Panc1 (cell line): ENCODE data around the gene GRID2. TPM values are rescaled to one million over a fixed set of nuclear protein-coding genes. Genes with fewer than 3 reads are reported as not detected.

Source experiments
- ATAC-seq: fragments of 200-7000 bp; cut with Tn5 transposase; 2 replicates; pipeline ENCODE4 v1.9.1; 2020; ENCODE audit warnings: mild to moderate bottlenecking, moderate library complexity
- BruUV-seq: library from RNA; stranded (reverse); fragments of 400-500 nt; replicated peaks from 2 replicates; lab custom pipeline; 2021; lab: Mats Ljungman, UMichigan
- CTCF ChIA-PET: fragments of 300-600 bp; sonication (Branson Sonifier 250); formaldehyde crosslinking; loops from one replicate; lab custom pipeline; 2022; ENCODE audit warnings: antibody characterized with exemption; lab: Charles Lee
- POLR2A ChIA-PET: fragments of 300-600 bp; sonication (Branson Sonifier 250); formaldehyde crosslinking; loops from one replicate; lab custom pipeline; 2022; ENCODE audit warnings: antibody characterized with exemption; lab: Charles Lee
- DNase-seq: peaks from one replicate; pipeline ENCODE4 v3.0.0-alpha.2; 2010; ENCODE audit warnings: low read depth, low spot score
- H3K27ac ChIP-seq: 2 replicates; pipeline ENCODE4 v1.5.1; 2011; ENCODE audit warnings: mild to moderate bottlenecking, low read length, inconsistent platforms
- H3K27me3 ChIP-seq: fragments of 200-500 bp; sonication (Bioruptor generic); 2 replicates; pipeline ENCODE4 v1.6.0; 2014; ENCODE audit warnings: low read length, inconsistent platforms; ENCODE audit not compliant: control insufficient read depth, insufficient read depth
- H3K36me3 ChIP-seq: fragments of 200-500 bp; sonication (Bioruptor generic); 2 replicates; pipeline ENCODE4 v1.5.1; 2014; ENCODE audit warnings: inconsistent platforms, mild to moderate bottlenecking, low read length, moderate library complexity; ENCODE audit not compliant: control insufficient read depth, insufficient read depth
- H3K4me1 ChIP-seq: 2 replicates; pipeline ENCODE4 v1.5.1; 2011; ENCODE audit warnings: inconsistent platforms, mild to moderate bottlenecking, low read length, moderate library complexity; ENCODE audit not compliant: control insufficient read depth, insufficient read depth
- H3K4me3 ChIP-seq, 2 experiments: 2 replicates each; pipeline ENCODE4 v1.5.1; 2011 to 2012; ENCODE audit warnings: low read depth in 2 of 2, low read length in 2 of 2, mild to moderate bottlenecking in 2 of 2, inconsistent platforms in 1 of 2, moderate library complexity in 1 of 2
- H3K9me3 ChIP-seq: fragments of 200-500 bp; sonication (Bioruptor generic); 2 replicates; pipeline ENCODE4 v1.5.1; 2014; ENCODE audit warnings: low read depth, mild to moderate bottlenecking, inconsistent platforms, low read length, moderate library complexity; ENCODE audit not compliant: control insufficient read depth, insufficient read depth
- POLR2AphosphoS5 ChIP-seq: IDR thresholded peaks from 2 replicates; pipeline ENCODE4 v1.6.1; 2012; ENCODE audit warnings: mild to moderate bottlenecking, low read depth, low read length, moderate library complexity
- REST ChIP-seq, 2 experiments: IDR thresholded peaks; 2 replicates each; pipeline ENCODE4 v1.6.1; 2011 to 2012; ENCODE audit warnings: low read depth in 2 of 2, control low read depth in 1 of 2, low read length in 1 of 2, mild to moderate bottlenecking in 1 of 2, moderate library complexity in 1 of 2; ENCODE audit not compliant: insufficient read depth in 1 of 2
- SIN3A ChIP-seq: IDR thresholded peaks from 2 replicates; pipeline ENCODE4 v1.6.1; 2012; ENCODE audit warnings: low read depth, mild to moderate bottlenecking, low read length, moderate library complexity, borderline replicate concordance; ENCODE audit not compliant: insufficient read depth
- TCF7L2 ChIP-seq: IDR thresholded peaks from 2 replicates; pipeline ENCODE4 v1.6.1; 2011; ENCODE audit warnings: mild to moderate bottlenecking, low read depth, low read length, inconsistent platforms
- in situ Hi-C: cut with HindIII; loops from 2 replicates; pipeline ENCODE4 v1.10.0; 2016; ENCODE audit warnings: low sequenced_read_pairs, low pct_unique_long_range_greater_than_20kb
- intact Hi-C: fragments of 100-400 bp; cut with micrococcal nuclease; formaldehyde crosslinking; loops from one replicate; pipeline ENCODE4 v1.10.0; 2022; ENCODE audit not compliant: unreplicated experiment
- total RNA-seq: library from RNA; stranded (reverse); gene quantifications from one replicate; pipeline ENCODE4 v1.2.1, GENCODE V29; 2021; ENCODE audit not compliant: unreplicated experiment
- TF ChIP-seq, protein P1 (sequence below): fragments of 450-650 bp; IDR thresholded peaks from 2 replicates; pipeline ENCODE4 v1.5.1; 2017; ENCODE audit warnings: mild to moderate bottlenecking

GRID2 gene
- total RNA-seq, 1 experiment from 2014 or later, result 0.08 TPM

GRCh38 chr4:92843784-92844183 is 540.0 kb downstream of the GRID2 start:
- H3K27me3 ChIP-seq, result no peaks in the 10 kb centered on the region
- POLR2A ChIA-PET, result no interaction called here
- DNase-seq (no peak), ATAC-seq (no peak)
- CTCF ChIA-PET, result no interaction called here
- H3K36me3 ChIP-seq, result no peaks in the 10 kb centered on the region
- in situ Hi-C loops (no loop called here), intact Hi-C loops (no loop called here)
- H3K9me3 ChIP-seq, result no peaks in the 10 kb centered on the region
- H3K4me1 ChIP-seq, result no peaks in the 10 kb centered on the region
- BruUV-seq, result no TSS peak
- no peak overlapping the region for H3K27ac ChIP-seq
- no peak overlapping the region for H3K4me3 ChIP-seq
- no peak for TF ChIP-seq TCF7L2
- no peak for TF ChIP-seq REST (IDR thresholded peaks at IDR 0.05; ENCODE audit: insufficient read depth in 1 of 2, low read depth in 2 of 2, low read length in 1 of 2)
- TF ChIP-seq, protein P1, sequence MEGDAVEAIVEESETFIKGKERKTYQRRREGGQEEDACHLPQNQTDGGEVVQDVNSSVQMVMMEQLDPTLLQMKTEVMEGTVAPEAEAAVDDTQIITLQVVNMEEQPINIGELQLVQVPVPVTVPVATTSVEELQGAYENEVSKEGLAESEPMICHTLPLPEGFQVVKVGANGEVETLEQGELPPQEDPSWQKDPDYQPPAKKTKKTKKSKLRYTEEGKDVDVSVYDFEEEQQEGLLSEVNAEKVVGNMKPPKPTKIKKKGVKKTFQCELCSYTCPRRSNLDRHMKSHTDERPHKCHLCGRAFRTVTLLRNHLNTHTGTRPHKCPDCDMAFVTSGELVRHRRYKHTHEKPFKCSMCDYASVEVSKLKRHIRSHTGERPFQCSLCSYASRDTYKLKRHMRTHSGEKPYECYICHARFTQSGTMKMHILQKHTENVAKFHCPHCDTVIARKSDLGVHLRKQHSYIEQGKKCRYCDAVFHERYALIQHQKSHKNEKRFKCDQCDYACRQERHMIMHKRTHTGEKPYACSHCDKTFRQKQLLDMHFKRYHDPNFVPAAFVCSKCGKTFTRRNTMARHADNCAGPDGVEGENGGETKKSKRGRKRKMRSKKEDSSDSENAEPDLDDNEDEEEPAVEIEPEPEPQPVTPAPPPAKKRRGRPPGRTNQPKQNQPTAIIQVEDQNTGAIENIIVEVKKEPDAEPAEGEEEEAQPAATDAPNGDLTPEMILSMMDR, result no peak

- intact Hi-C loops, result no loop called here
- no peak for ATAC-seq
- Histone ChIP-seq H3K4me1 (no peaks in the 10 kb centered on the region), H3K36me3 (no peaks in the 10 kb centered on the region), H3K27me3 (no peaks in the 10 kb centered on the region), H3K27ac (no peak overlapping the region), H3K4me3 (no peak overlapping the region), H3K9me3 (no peaks in the 10 kb centered on the region)
- in situ Hi-C loops, result no loop called here
- no TSS peak for BruUV-seq
- CTCF ChIA-PET, result no interaction called here
- TF ChIP-seq SIN3A, result no peak
- TF ChIP-seq, protein P1, result no peak
- TF ChIP-seq TCF7L2, result no peak
- POLR2A ChIA-PET, result no interaction called here
- DNase-seq, result no peak
These were observed 543.3 kb downstream of the GRID2 start for GRCh38 chr4:92847026-92847425.

DNA sequence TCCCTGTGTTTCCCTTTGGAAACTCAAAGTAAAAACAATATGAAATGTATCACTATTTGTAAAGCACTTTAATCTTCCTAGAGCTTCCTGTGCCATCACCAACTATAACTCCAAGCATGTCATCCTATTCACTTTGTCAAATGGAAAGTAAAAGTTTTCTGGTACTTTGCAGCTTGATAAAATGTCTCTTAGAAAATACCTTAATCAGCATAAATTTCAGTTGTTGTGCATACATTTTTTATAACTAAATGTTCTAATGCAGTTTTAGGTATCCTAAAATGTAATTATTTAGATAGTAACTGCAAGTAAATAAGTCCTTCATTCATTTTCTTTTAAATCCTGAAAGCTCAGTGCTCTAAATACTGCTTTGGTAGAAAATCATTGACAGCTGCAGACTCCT is 558.7 kb downstream of the GRID2 start:
- H3K9me3 ChIP-seq, result no peaks in the 10 kb centered on the region
- ChIA-PET CTCF (no interaction called here), POLR2A (no interaction called here)
- no peak for ATAC-seq
- no peaks in the 10 kb centered on the region for H3K27me3 ChIP-seq
- no peak for DNase-seq
- no peak overlapping the region for H3K4me3 ChIP-seq
- no TSS peak for BruUV-seq
- H3K27ac ChIP-seq, result no peak overlapping the region
- no peaks in the 10 kb centered on the region for H3K4me1 ChIP-seq
- intact Hi-C loops (no loop called here), in situ Hi-C loops (no loop called here)
- no peak for TF ChIP-seq TCF7L2
- TF ChIP-seq, protein P1, result no peak
- no peak for TF ChIP-seq POLR2AphosphoS5
- TF ChIP-seq REST (IDR thresholded peaks at IDR 0.05; ENCODE audit: insufficient read depth in 1 of 2, low read depth in 2 of 2, low read length in 1 of 2), result no peak
- no peak for TF ChIP-seq SIN3A
- no peaks in the 10 kb centered on the region for H3K36me3 ChIP-seq
